GM12892 (cell line): ENCODE results near the gene RNF212.

Experiments
- DNase-seq: peaks from one replicate; pipeline ENCODE4 v3.0.0; 2011; ENCODE audit not compliant: insufficient read length
- FAIRE-seq: peaks from 2 replicates; lab custom pipeline; 2011; peaks lifted over from hg19 to GRCh38; lab: Jason Lieb, UNC
- POLR2A ChIP-seq: IDR thresholded peaks from 2 replicates; pipeline ENCODE4 v1.6.1; 2011; ENCODE audit warnings: low read depth, low read length, control low read depth
- POLR2AphosphoS5 ChIP-seq: IDR thresholded peaks from 2 replicates; pipeline ENCODE4 v1.6.1; 2011; ENCODE audit warnings: low read depth, low read length, control low read depth
- TAF1 ChIP-seq: IDR thresholded peaks from 2 replicates; pipeline ENCODE4 v1.6.1; 2011; ENCODE audit warnings: low read depth, mild to moderate bottlenecking, control low read depth, low read length, borderline replicate concordance

Gene RNF212

DNA sequence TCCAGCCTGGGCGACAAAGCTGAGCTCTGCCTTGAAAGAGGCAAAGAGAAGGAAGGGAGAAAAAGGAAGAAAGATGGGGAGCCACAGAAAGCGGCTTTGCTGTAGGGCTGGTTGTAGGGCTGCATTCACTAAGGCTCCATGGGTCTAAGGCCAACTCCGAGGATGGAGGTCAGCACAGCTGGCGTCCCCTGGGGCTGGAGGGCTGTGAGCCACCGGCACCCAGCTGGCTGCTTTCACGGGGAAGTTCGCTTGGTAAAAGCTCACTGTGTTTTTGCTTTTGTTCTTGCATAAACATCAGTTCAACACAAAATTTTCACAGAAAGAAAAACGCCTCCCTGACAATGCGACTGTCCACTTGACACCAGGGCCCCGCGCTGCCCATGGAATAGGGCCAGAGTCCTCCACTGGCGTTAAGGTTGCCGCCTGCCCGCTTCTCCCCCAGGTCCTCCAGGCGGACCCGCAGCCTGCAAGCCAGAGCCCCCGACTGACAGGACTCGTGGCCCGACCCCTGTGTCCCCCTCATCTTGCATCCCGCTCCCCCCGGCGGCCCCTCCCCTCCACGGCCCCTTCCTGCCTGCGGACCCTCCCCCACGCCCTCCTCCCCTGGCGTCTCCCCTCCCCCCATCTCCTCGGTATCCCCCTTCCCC, 1.1 kb downstream of the RNF212 start:
- FAIRE-seq (no peak), DNase-seq (no peak)
- no peak for TF ChIP-seq POLR2AphosphoS5
- no peak for TF ChIP-seq TAF1
- no peak for TF ChIP-seq POLR2A

DNA sequence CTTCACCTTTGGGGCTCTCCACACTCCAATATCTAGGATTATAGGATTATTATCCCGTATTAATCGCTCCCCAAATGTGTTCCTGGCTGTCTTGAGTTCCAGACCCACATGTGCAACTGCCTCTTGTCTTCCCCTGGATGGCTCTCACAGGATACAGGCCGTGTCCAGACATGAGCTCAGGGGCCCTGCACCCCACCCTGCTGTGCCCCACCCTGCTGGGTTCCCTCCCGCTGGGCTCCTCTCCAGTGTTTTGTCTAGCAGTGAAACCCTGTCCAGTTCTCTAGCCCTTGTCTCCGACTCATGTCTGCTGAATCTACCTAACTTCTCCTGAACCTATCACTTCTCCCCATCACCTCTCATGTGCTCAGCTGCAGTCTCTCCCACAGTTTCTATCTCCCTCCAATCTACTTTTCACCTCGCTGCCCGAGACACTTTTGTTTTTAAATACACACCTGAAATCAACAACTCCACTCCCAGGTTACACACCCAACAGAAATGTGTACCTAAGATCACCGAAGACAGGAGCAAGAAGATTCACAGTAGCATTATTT, 2.0 kb downstream of the RNF212 start:
- DNase-seq = no peak
- no peak for TF ChIP-seq TAF1
- no peak for TF ChIP-seq POLR2A
- no peak for TF ChIP-seq POLR2AphosphoS5
- FAIRE-seq = no peak

DNA sequence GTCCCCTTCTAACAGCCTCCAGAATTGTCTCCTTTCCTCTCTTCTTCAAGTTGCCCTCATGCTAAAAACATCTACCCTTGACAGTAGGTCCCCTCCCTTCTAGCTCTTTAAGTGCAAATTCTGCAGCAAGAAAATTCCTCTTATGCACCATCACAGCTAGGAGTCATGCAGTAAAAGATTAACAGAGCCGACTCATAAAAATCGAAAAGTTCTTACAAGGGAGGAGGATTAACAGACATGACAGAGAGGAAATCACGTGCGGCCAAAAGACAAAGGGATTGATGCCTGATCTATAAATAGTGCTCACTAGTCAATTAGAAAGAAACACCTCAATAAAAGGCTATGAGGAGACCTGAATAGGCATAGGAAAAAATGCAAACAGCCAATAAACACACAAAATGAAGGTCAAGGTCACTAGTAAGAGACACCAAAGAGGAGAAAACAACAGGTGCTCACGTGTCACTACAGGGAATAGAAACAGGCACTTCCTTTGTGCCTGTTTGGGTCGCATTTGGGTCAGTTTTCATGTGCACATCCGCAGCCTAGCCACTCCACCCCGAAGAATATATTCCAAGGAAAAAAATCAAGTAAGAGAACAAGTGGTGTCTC, 3.4 kb downstream of the RNF212 start:
- no peak for DNase-seq
- no peak for FAIRE-seq
- TF ChIP-seq TAF1 = no peak
- no peak for TF ChIP-seq POLR2AphosphoS5
- no peak for TF ChIP-seq POLR2A

DNA sequence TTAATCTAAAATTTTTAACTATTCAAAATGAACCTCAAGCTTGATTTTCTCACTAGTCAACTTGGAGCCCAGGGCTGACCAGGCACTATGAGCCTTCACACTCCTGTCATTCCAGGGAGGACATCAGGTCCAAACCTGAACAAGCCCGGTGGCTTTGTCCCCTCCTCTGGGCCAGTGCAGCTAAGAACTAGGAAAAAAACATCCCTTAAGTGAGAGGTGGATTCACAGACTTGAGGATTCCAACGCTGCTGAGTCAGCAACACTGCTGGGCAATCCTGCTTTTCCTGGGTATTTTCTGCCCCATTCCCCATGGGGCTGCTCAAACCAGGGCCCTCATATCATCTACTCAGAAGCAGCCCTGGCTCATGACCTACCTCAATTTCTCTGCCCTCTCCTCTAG, 4.0 kb downstream of the RNF212 start:
- TF ChIP-seq POLR2AphosphoS5 = no peak
- TF ChIP-seq POLR2A = no peak
- TF ChIP-seq TAF1 = no peak
- FAIRE-seq (no peak), DNase-seq (no peak)

DNA sequence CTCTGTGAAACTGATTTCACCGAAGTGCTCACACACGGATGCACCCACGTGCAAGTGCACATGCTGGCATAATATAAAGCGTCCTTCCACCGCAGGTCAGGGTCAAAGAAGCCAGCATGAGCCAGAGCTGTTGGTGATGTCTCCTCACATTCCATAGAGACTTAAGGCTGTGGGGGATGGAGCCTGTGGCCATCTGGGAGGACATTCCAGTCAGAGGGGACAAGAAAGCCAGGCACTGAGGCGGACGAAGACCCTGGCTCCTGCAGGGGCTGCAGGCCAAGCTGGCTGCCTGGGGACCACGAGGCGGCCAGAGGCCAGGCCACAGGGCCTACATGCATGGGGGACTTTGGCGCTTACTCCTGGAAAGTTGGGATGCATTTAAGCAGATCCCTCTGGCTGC, 7.7 kb downstream of the RNF212 start:
- DNase-seq (no peak), FAIRE-seq (no peak)
- no peak for TF ChIP-seq POLR2A
- no peak for TF ChIP-seq POLR2AphosphoS5
- no peak for TF ChIP-seq TAF1

GRCh38 chr4:1105067-1105466, 8.3 kb downstream of the RNF212 start:
- DNase-seq = no peak
- no peak for TF ChIP-seq POLR2A
- TF ChIP-seq TAF1 = no peak
- no peak for TF ChIP-seq POLR2AphosphoS5
- FAIRE-seq = no peak

DNA sequence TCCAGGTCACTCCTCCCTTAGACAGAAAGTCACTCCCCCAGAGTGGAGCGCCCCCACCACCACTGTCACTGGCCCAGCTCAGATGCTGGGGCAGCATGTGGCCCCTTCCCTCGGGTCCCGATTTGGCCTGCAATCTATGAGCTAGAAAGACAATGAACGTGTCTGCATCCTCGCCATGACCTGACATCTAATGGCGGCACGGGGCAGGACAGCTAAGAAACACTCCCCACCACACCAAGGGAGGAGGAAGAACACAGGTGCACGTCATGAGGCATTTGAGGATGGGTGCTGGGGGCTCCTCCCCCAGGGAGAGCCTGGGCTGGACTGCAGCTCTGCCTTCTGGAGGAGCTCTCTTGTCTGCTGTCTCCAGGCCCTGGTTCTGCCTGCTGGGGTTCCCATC, 8.7 kb downstream of the RNF212 start:
- no peak for TF ChIP-seq POLR2A
- TF ChIP-seq TAF1 = no peak
- TF ChIP-seq POLR2AphosphoS5 = no peak
- FAIRE-seq = no peak
- no peak for DNase-seq

DNA sequence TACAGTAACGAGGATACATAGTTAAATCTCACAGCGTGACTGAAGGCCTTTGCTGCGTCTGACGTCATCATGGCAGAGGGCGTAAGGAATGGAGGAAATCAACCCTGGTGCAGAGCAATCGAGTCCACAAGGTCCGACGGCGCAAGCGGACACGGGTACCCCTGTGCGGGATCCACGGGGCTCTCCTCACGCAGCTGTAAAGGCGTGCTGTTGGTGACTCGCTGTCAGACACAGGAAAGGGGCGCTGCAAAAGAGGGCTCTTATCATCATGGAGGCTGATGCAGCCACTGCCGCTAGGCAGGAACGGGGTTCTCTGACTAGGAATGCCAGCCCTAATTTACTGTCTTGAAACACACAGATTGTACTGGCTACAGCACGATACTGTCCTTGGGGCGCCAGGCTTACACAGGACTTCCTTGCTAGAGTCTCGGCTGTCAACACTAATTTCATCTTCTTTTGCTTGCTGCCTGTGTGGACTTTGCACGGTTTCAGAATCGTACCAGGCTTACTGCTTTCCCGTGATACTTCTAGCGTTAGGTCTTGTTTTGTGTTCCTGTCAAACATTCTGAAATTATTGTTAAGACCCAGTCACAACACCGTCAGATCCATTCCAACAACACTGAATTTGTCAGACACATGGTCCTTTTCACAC, 13.6 kb downstream of the RNF212 start:
- FAIRE-seq (no peak), DNase-seq (no peak)
- TF ChIP-seq TAF1 (no peak), POLR2AphosphoS5 (no peak), POLR2A (no peak)

- TF ChIP-seq TAF1 = no peak
- TF ChIP-seq POLR2AphosphoS5 = no peak
- no peak for TF ChIP-seq POLR2A
- no peak for FAIRE-seq
- DNase-seq = no peak
Measured at GRCh38 chr4:1099270-1099669, 14.1 kb downstream of the RNF212 start.

DNA sequence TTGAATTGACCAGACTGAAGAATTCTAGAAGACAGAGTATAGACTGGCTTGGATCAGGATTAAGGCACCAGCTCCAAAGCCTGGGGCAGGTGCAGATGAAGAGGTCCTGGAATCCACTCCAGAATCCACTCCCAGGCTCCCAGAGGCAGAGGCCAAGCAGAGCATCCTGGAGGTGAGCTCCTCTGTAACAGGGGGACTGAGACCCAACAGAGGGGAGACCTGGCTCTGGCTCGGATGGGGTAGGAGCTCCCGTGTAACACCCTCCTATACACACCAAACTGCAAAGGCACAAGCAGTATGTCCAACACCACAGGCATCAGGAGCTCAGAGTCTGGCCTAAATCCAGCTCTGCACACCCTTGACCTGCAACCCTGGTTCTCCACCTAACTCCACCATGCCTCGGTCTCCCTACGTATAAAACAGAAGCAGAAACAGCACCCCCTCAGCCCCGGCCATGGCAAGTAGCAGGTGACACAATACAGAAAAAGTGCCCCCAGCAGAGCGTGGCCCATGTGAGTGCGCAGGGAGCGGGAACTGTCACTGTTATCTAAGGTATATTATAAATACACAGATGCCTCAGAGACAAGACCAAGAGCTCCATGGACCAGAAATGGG, 14.9 kb downstream of the RNF212 start:
- no peak for TF ChIP-seq POLR2A
- TF ChIP-seq POLR2AphosphoS5 = no peak
- TF ChIP-seq TAF1 = no peak
- DNase-seq (no peak), FAIRE-seq (no peak)

GRCh38 chr4:1097553-1097952, 15.8 kb downstream of the RNF212 start:
- no peak for DNase-seq
- TF ChIP-seq TAF1 (no peak), POLR2A (no peak), POLR2AphosphoS5 (no peak)
- no peak for FAIRE-seq
